22Rv1 (cell line): ENCODE results near the gene ADGRB3.
A peak's percentile ranks its signal among the peaks of the same experiment; 100 is the strongest.

Source experiments
- H3K27ac ChIP-seq: fragments of 450-650 bp; 2 replicates; pipeline ENCODE4 v1.5.1; 2017
- ZFX ChIP-seq: fragments of 450-650 bp; IDR thresholded peaks from 2 replicates; pipeline ENCODE4 v1.6.1; 2017; ENCODE audit warnings: antibody characterized with exemption, borderline replicate concordance
- TF ChIP-seq, protein P1 (sequence below): fragments of 450-650 bp; IDR thresholded peaks from 2 replicates; pipeline ENCODE4 v1.5.1; 2017; ENCODE audit warnings: mild to moderate bottlenecking

The ADGRB3 gene

DNA sequence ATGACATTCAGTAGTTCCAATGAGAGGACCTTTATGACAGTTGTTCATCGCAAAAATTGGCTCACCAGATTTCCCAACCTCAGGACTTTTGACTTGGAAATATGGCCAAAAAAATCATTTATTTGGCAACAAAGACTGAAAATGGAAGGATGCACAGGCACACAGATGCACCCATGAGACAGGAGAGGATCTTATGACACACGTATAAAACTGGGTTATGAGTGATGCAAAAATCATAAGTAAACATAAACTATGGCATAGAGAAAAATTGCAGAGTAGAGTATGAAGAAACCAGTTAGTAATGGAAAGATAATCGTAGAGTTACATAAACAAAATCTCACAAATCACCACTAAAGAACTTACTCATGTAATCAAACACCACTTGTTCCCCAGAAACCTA is 546.9 kb downstream of the ADGRB3 start:
- no peak for TF ChIP-seq ZFX
- TF ChIP-seq, protein P1, sequence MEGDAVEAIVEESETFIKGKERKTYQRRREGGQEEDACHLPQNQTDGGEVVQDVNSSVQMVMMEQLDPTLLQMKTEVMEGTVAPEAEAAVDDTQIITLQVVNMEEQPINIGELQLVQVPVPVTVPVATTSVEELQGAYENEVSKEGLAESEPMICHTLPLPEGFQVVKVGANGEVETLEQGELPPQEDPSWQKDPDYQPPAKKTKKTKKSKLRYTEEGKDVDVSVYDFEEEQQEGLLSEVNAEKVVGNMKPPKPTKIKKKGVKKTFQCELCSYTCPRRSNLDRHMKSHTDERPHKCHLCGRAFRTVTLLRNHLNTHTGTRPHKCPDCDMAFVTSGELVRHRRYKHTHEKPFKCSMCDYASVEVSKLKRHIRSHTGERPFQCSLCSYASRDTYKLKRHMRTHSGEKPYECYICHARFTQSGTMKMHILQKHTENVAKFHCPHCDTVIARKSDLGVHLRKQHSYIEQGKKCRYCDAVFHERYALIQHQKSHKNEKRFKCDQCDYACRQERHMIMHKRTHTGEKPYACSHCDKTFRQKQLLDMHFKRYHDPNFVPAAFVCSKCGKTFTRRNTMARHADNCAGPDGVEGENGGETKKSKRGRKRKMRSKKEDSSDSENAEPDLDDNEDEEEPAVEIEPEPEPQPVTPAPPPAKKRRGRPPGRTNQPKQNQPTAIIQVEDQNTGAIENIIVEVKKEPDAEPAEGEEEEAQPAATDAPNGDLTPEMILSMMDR, result no peak
- H3K27ac ChIP-seq, result no peak overlapping the region

DNA sequence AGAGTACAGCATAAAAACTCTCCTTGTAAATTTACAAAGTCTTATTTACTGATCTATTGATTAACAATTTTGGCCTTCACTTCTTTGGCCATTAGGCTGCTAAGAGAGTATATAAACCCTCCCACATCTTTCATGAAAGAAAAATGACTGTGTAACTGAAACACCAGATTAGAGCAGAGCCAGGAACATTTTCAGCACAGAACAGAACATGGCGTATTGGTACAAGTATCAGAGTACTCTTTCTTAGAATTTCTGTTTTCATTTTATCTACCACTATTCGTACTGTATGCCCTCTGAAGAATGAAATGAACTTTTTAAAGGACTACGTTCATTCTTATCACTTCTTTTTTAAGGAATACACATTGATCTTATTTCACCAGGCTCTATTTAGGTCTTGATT is 550.2 kb downstream of the ADGRB3 start:
- H3K27ac ChIP-seq, result peak overlapping the region; percentile 24; the same call in 1 of the 2 replicates
- no peak for TF ChIP-seq ZFX
- TF ChIP-seq, protein P1, result no peak

DNA sequence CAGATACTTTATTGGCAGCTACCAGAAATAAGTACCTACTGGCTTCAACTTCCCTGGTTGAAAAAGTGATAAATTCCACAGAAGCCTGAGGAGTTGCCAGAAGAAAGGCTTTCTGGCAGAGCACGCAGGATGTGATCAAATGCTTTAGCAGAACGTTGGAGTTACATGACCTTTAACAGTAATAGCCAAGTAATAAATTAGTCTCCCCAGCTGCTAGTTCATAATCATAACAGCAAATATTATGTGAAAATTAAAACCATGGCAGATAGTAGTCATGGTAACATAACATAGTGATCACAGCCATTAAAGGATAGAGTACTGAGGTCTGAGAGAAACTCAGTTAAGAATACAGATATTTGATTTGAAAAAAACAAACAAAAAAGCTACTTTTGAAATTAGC is 567.7 kb downstream of the ADGRB3 start:
- no peak overlapping the region for H3K27ac ChIP-seq
- TF ChIP-seq, protein P1, result no peak
- TF ChIP-seq ZFX, result no peak

DNA sequence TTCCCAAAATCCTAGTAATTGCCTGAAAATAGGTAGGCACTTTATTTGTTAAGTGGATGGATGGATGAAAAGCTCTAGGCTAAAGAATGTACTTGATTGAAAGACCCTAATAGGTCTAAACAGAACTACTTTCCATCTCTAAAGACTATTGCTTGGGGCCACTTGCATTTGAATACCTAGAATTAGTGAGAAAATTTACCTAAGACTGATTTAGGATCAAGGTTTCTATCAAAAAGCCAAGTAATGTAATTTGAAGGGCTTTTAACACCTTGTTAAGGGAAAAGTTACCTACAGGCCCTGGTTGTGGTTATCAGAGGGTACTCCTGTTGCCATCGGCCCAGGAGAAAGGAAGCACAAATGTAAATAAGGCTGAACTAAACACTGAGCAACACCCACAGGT is 581.0 kb downstream of the ADGRB3 start:
- TF ChIP-seq, protein P1, result no peak
- no peak for TF ChIP-seq ZFX
- no peak overlapping the region for H3K27ac ChIP-seq

DNA sequence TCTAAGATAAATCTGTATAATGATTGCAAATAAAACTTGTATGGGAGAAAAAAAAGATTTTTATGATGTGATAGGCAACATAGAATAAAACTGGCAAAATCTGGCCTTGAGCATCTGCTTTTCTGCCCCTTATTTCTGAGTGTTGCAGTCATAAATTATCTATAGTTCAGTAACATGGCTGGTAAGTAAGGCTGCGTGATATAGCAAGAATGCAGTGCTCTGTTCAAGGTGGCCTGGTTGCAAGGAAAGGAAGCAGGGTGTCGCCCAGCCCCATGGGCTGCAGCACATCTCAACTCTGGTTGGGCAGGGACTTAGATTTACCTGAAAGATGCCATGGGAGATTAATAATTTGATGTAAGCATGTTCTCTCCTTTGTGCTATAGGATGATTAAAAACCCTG is 582.3 kb downstream of the ADGRB3 start:
- TF ChIP-seq, protein P1, result no peak
- no peak for TF ChIP-seq ZFX
- H3K27ac ChIP-seq, result no peak overlapping the region

DNA sequence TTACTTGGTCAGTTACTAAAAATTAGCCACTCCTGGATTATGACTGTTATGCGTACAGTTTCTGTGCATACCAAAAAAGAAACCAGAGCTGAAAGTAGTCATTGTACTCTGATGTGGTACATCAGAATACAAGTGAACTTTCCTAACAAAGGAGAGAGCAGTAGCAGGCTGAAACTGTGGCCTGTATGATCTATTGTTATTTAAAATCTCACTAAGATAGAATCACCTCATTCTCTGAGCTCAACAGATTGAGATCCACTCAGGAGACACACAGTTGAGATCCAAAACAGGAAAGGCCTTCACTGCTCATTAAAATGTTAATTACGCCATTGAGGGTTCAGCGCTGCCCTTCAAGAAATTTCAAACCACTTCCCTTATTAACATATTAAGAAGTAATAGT is 585.3 kb downstream of the ADGRB3 start:
- H3K27ac ChIP-seq, result no peak overlapping the region
- TF ChIP-seq, protein P1, result no peak
- TF ChIP-seq ZFX, result no peak

DNA sequence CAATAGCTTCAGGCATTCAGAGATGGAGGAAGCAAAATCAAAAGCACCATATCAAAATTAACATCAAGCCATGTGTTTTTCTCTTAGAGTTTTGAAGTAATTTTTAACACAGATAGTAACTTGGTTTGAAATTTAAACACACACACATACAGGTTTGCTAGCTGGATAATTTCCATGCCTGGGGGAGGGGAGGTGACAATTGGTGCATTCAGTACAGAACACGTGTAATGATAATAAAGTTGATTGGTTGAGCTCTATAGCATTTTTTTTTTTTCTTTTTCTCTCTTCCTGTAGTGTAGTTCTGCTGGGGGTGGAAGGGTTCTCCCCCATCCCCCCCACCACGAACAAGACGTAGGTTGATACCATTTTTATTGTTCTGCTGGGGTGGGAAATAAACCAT is 596.9 kb downstream of the ADGRB3 start:
- peak overlapping the region; percentile 71 for H3K27ac ChIP-seq
- TF ChIP-seq, protein P1, result no peak
- TF ChIP-seq ZFX, result no peak
